Measurements from ENCODE around the gene CFAP299.

The CFAP299 gene

DNA sequence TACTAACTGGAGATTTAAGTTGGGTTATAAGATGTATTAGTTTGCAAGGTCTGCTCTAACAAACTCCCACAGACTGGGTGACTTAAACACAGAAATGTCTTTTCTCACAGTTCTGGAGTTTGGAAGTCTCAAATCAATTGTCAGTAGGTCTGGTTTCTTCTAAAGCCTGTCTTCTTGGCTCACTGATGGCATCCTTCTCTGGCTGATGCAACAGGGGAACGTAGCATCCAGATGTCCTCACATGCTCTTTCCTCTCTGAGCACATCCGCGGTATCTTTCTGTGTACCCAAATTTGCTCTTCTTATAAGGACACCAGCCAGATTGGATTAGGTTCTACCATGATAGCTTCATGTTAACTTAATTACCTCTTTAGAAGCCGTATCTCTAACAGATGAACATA, 631.8 kb downstream of the CFAP299 start:
- DNase-seq: no peak

DNA sequence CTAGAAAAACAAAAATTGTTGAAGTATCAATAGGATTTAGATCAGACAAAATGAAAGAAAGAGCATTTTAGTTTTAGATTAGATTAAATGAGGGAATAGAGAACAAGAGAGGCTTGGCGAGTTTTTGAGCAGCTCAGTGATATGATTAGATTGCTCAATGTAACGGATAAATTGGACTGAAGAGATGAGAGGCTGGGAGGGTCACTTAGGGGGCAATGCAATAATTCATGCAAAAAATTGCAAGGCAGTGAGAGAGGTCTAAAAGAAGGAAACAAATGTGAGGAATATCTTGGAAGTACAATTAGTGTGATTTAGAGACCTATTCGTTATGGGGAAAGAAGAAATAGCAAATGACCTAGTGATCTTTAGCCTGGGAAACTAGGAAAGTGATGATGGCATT, 644.7 kb downstream of the CFAP299 start:
- no peak for DNase-seq

DNA sequence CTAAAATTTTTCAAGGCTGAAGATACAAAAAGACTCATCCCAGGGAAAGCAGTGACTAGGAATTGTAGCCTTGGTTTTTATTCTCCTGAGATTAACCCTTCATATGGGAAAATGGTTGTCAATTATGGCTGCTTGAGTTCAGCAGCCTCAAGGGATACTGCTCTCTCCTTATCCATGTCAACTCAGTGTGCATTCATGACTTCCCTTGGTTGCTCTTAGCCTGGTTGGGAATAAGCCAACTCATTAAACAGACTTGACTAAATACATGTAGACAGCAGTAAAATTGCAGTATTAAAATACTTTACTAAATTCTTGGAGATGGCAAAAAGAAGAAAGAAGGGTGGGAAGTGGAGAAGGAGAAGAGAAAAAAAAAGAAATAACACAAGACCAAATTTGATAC, 650.5 kb downstream of the CFAP299 start:
- DNase-seq: no peak

DNA sequence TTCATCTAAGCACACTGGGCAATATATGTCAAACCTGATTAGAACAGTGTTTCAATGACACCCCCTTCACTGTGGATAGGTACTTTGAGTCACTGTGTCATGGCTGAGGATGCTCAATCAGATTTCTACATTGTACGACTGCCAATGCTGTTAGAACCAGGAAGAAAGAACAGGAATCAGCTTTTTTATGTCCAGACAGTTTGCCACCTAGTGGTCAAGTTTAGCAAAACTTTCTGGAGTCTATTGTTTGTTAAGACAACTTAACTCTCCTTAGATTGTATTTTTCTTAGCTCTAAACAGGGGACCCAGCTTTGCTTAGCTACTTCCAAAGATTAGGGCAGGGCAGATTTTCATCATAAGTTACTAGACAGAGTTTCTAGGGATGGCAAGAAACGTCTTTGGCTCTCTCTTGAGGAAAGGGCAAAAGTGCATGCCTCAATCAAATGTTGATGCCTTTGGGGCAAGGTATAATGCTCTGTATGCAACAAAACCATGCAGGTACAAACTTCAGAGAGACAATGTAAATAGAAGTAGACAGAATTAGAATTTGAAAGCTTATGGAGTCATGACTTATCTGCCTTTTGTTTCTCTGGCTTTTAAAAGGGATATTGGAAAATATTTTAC, 654.5 kb downstream of the CFAP299 start:
- DNase-seq: peak; percentile 64

DNA sequence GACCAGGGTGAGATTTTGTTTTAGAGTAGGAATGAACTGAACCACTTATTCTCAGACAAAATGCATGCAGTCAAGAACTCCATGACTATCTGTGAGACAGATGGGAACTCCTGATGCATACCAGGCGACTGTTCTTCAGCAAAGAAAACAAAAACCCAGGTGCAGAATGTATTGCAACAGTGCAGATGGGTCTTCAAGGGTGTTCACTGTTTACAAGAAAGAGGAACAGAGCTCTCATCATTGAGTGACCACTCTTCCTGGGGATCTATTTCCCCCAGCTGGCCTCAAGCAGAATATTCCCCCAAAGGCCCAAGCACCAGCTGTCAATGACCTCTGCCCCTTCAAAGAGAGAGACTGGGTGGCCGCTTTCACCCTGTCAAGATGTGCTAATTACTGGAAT, 655.3 kb downstream of the CFAP299 start:
- DNase-seq: no peak

DNA sequence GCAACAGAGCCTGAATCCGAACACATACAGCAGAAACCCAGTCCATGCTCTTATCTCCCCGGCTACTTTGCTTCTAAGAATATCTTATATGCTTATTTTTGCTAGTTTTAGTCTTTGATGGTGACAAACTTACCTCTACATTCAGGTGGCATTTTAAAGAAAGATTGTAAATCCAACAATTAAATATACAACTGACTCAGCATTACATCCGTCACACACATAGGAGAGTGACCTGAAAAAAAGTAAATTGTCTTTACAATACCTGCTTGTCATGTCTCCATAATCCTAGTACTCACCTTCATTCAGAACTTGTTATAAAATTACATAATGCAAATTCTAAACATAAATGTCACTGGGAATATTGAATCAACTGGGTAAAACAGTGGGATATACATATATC, 664.4 kb downstream of the CFAP299 start:
- no peak for DNase-seq

DNA sequence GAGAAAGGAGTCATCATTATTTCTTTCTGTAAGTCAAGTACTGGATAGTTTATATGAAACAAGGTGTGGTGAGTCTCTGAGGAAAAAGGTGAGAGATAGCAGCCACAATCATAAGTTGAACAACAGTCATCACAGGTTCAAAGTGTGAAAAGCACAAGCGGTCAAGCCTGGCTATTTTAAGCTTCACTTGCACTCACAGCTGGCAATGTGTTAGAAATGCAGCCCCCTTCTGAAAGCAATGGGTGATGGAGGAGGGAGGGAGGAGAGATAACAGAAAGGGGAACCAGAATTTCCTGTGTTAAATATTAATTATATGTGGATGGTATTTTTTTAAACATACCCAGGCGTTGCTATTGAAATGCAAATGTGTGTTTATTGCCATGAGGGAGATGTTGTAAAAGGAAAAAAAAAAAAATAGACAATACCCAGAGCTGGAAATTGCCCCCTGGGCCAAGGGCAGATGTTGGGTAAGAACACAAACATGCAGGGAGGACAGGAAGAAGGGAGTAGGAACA, 668.1 kb downstream of the CFAP299 start:
- no peak for DNase-seq

DNA sequence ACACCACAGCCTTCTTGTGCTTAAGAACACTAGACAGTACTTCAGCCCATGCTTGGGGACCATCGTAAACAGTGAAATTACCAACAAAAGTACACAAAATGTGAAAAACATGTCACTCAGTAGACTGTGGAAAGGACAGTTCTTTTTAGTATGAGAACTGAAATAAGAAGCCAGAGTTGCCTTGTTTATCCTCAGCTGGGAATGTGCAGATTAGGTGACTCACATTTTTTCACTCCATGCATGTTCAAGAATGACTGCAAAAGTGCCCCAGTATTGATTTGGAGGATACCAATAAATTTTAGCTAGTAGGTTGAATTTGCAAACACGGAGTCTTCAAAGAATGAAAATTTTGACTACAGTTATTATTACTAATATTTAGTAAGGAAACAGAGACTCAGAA, 671.9 kb downstream of the CFAP299 start:
- no peak for DNase-seq

Measured in fibroblast of skin of right quadriceps (primary cell).